Measurements from ENCODE around the gene CSNK1G1.
"Not testable (repeated sequence)": the region's sequence is repeated elsewhere in the genome, so short reads cannot be mapped to it uniquely, and the experiment has no call there.

DNA sequence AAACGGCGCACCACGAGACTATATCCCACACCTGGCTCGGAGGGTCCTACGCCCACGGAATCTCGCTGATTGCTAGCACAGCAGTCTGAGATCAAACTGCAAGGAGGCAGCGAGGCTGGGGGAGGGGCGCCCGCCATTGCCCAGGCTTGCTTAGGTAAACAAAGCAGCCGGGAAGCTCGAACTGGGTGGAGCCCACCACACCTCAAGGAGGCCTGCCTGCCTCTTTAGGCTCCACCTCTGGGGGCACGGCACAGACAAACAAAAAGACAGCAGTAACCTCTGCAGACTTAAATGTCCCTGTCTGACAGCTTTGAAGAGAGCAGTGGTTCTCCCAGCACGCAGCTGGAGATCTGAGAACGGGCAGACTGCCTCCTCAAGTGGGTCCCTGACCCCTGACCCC is 29.0 kb downstream of the CSNK1G1 start:
- TF ChIP-seq, protein P1, sequence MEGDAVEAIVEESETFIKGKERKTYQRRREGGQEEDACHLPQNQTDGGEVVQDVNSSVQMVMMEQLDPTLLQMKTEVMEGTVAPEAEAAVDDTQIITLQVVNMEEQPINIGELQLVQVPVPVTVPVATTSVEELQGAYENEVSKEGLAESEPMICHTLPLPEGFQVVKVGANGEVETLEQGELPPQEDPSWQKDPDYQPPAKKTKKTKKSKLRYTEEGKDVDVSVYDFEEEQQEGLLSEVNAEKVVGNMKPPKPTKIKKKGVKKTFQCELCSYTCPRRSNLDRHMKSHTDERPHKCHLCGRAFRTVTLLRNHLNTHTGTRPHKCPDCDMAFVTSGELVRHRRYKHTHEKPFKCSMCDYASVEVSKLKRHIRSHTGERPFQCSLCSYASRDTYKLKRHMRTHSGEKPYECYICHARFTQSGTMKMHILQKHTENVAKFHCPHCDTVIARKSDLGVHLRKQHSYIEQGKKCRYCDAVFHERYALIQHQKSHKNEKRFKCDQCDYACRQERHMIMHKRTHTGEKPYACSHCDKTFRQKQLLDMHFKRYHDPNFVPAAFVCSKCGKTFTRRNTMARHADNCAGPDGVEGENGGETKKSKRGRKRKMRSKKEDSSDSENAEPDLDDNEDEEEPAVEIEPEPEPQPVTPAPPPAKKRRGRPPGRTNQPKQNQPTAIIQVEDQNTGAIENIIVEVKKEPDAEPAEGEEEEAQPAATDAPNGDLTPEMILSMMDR (IDR thresholded peaks at IDR 0.05 in 8 of 11, conservative IDR thresholded peaks at IDR 0.05 in 3 of 11) = not testable (repeated sequence)
- not testable (repeated sequence) for TF ChIP-seq POLR2A, POLR2AphosphoS5 (IDR thresholded peaks at IDR 0.05)
